GM12878 (cell line): ENCODE results near the gene GMPPA. TPM values are rescaled to one million over a fixed set of nuclear protein-coding genes. Genes with fewer than 3 reads are reported as not detected.

ENCODE experiments used
- ATAC-seq: fragments of 200-7000 bp; cut with Tn5 transposase; 3 replicates; pipeline ENCODE4 v1.9.1; 2020; ENCODE audit warnings: mild to moderate bottlenecking, moderate library complexity
- BruUV-seq: library from RNA; stranded (reverse); fragments of 400-500 nt; replicated peaks from 2 replicates; lab custom pipeline; 2021; lab: Mats Ljungman, UMichigan
- CTCF ChIA-PET: fragments of 300-600 bp; sonication (Branson Sonifier 250); formaldehyde crosslinking; extraction: SDS; loops from one replicate; lab custom pipeline; 2021; ENCODE audit warnings: inconsistent platforms; lab: Yijun Ruan, JAX
- POLR2A ChIA-PET: fragments of 350-600 bp; formaldehyde crosslinking; extraction: SDS; loops from one replicate; lab custom pipeline; 2021; ENCODE audit warnings: inconsistent platforms; lab: Charles Lee
- RAD21 ChIA-PET: fragments of 300-600 bp; sonication (Branson Sonifier 250); formaldehyde crosslinking; loops from one replicate; lab custom pipeline; 2023; ENCODE audit warnings: antibody characterized with exemption; ENCODE audit not compliant: unreplicated experiment; lab: Charles Lee
- SMC1A ChIA-PET: fragments of 300-600 bp; sonication (Branson Sonifier 250); formaldehyde crosslinking; loops from one replicate; lab custom pipeline; 2023; ENCODE audit not compliant: unreplicated experiment, uncharacterized antibody; lab: Charles Lee
- DNase-seq: peaks from one replicate; pipeline ENCODE4 v3.0.0-alpha.2; 2011; ENCODE audit warnings: low read depth, low spot score
- FAIRE-seq: peaks from 3 replicates; lab custom pipeline; 2011; peaks lifted over from hg19 to GRCh38; lab: Jason Lieb, UNC
- H2AFZ ChIP-seq: 2 replicates; pipeline ENCODE4 v1.6.0; 2011; ENCODE audit warnings: low read depth, low read length, control low read depth; ENCODE audit not compliant: control insufficient read depth
- H3K27ac ChIP-seq: 2 replicates; pipeline ENCODE4 v1.5.1; 2011; ENCODE audit warnings: control low read depth; ENCODE audit not compliant: control insufficient read depth, insufficient read depth
- H3K27me3 ChIP-seq, 2 experiments: replicated peaks in 1 of 2; 2 replicates each; pipeline versions ENCODE4 v1.6.0 to v1.6.1; 2011; ENCODE audit warnings: low read length in 1 of 2; ENCODE audit not compliant: control insufficient read depth in 2 of 2, insufficient read depth in 2 of 2
- H3K36me3 ChIP-seq, 2 experiments: 2 replicates each; pipeline ENCODE4 v1.5.1; 2011; ENCODE audit warnings: low read length in 1 of 2; ENCODE audit not compliant: control insufficient read depth in 2 of 2, insufficient read depth in 2 of 2
- H3K4me1 ChIP-seq: 2 replicates; pipeline ENCODE4 v1.6.1; 2011; ENCODE audit warnings: mild to moderate bottlenecking, low read length, moderate library complexity, mixed read lengths; ENCODE audit not compliant: control insufficient read depth, insufficient read depth
- H3K4me2 ChIP-seq: 2 replicates; pipeline ENCODE4 v1.6.0; 2011; ENCODE audit warnings: control low read depth; ENCODE audit not compliant: control insufficient read depth, insufficient read depth
- H3K4me3 ChIP-seq: fragments of 200-600 bp; sonication (generic); 2 replicates; pipeline ENCODE4 v1.5.1; 2016
- H3K79me2 ChIP-seq: 2 replicates; pipeline ENCODE4 v1.6.0; 2011; ENCODE audit warnings: low read length; ENCODE audit not compliant: control insufficient read depth, insufficient read depth
- H3K9ac ChIP-seq: 2 replicates; pipeline ENCODE4 v1.8.0; 2011; ENCODE audit warnings: low read length, control low read depth, mixed read lengths; ENCODE audit not compliant: control insufficient read depth, insufficient read depth
- H3K9me3 ChIP-seq: replicated peaks from 3 replicates; pipeline ENCODE4 v1.5.1; 2011; ENCODE audit warnings: mild to moderate bottlenecking, low read length; ENCODE audit not compliant: control insufficient read depth, insufficient read depth
- H4K20me1 ChIP-seq: 2 replicates; pipeline ENCODE4 v1.6.0; 2011; ENCODE audit not compliant: control insufficient read depth, insufficient read depth
- BCL11A ChIP-seq: IDR thresholded peaks from 2 replicates; pipeline ENCODE4 v1.6.1; 2011; ENCODE audit warnings: low read depth, low read length
- RELB ChIP-seq: fragments of 450-650 bp; IDR thresholded peaks from 2 replicates; pipeline ENCODE4 v1.6.1; 2017; ENCODE audit warnings: low read depth, mild to moderate bottlenecking, moderate library complexity
- ZNF592 ChIP-seq: fragments of 450-650 bp; IDR thresholded peaks from 2 replicates; pipeline ENCODE4 v1.6.1; 2017; ENCODE audit warnings: mild to moderate bottlenecking, moderate library complexity
- WGBS: methylation state at CpG from one replicate; pipeline ENCODE4 v1.1.6; 2016; ENCODE audit warnings: low lambda C conversion rate; ENCODE audit not compliant: insufficient replicate concordance, insufficient coverage; ENCODE audit errors: missing lambda C conversion rate; 5-methylcytosine and 5-hydroxymethylcytosine counted together
- in situ Hi-C: fragments of 300-500 bp; cut with MboI; formaldehyde crosslinking; loops from 9 replicates; pipeline ENCODE4 v1.14.3; 2018; ENCODE audit warnings: mixed read lengths
- intact Hi-C: fragments of 100-400 bp; cut with micrococcal nuclease; formaldehyde crosslinking; loops from one replicate; pipeline ENCODE4 v1.14.2; 2022; ENCODE audit not compliant: unreplicated experiment
- polyA plus RNA-seq, 11 experiments: library from polyadenylated mRNA; depleted of rRNA in 4 of 11; unstranded in 6 of 11; stranded (reverse) in 5 of 11; fragments of >200 nt; fragmentation: Nextera tagmentation in 4 of 11; fragmentation: Illumina TruSeq in 1 of 11; extraction: Ambion mirVana in 4 of 11; extraction: Trizol in 1 of 11; gene quantifications; 1 replicate in 1 of 11; 2 replicates in 10 of 11; pipeline versions ENCODE4 v1.2.1 to v1.2.3, GENCODE V29; 2011 to 2016; ENCODE audit warnings: inconsistent platforms in 2 of 11, missing spikeins in 2 of 11, low read depth in 1 of 11
- total RNA-seq, 4 experiments: library from RNA; depleted of rRNA in 3 of 4; stranded (reverse); fragments of >200 nt in 3 of 4; fragmentation: Illumina TruSeq in 1 of 4; extraction: Trizol in 1 of 4; gene quantifications; 2 replicates each; pipeline versions ENCODE4 v1.2.1 to v1.2.3, GENCODE V29; 2013 to 2021

GMPPA gene
- total and polyA plus RNA-seq, 10 of the 15 experiments (the other 5 are each of a cell fraction or from before 2014, with no cell fraction given): 1.9 to 83.2 (median 45.0) TPM

- TF ChIP-seq RELB: no peak
- TF ChIP-seq BCL11A: no peak
- TF ChIP-seq, all 136 proteins: peak for 0
These were observed 48.9 kb downstream of the GMPPA start (continued) for GRCh38 chr2:219547621-219548020.

GRCh38 chr2:219548990-219549389 is 50.3 kb downstream of the GMPPA start:
- Histone ChIP-seq H3K9ac (no peak overlapping the region), H3K36me3 (no peaks in the 10 kb centered on the region), H2AFZ (no peak overlapping the region), H3K9me3 (no peaks in the 10 kb centered on the region; the same call in 2 of the 3 replicates), H4K20me1 (no peaks in the 10 kb centered on the region; the same call in 1 of the 2 replicates), H3K4me2 (no peak overlapping the region), H3K27ac (no peak overlapping the region), H3K79me2 (no peaks in the 10 kb centered on the region), H3K4me1 (no peaks in the 10 kb centered on the region; the same call in 1 of the 2 replicates), H3K4me3 (no peak overlapping the region), H3K27me3 (peaks cover 8% of the 10 kb centered on the region in 2 experiments)
- DNase-seq: no peak
- ChIA-PET SMC1A (no interaction called here), POLR2A (no interaction called here), CTCF (interaction anchor here (1.2 to 2.2 kb wide), 2 partner anchors 12 to 141 kb away, joined by 4 to 6 read pairs; no protein-coding TSS in a partner anchor)
- FAIRE-seq: no peak
- in situ Hi-C loops (no loop called here), intact Hi-C loops (no loop called here)
- no peak for ATAC-seq
- no peak for TF ChIP-seq ZNF592
- TF ChIP-seq, all 136 proteins: peak for 0
- RAD21 ChIA-PET: no interaction called here
- BruUV-seq: no TSS peak
- 67% methylated on average over 18 of the region's 18 CpGs for WGBS
